Measurements from ENCODE around the gene MYDGF. TPM values are rescaled to one million over a fixed set of nuclear protein-coding genes. Genes with fewer than 3 reads are reported as not detected.

Gene MYDGF
- total and polyA plus RNA-seq, 4 donors = 85.1 to 222 (median 144) TPM

DNA sequence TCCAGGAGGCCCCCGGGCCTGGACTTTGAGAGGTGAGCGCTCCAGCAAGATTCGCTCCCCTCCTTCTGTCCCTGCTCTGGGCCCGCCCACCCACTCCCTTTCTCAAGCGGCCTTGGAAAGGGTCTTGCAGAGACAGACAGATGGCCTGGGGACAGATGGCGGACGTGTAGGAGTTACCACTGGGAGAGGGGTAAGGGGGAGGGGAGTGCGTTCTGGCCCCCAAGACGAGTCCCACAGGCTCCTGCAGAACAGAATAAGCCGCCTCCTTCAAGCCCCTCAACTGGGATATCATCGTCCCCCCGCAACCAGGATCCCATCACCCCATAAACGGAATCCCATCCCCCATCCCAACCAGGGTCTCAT lies 34.4 kb downstream of the MYDGF start:
- H3K9ac ChIP-seq (ENCODE audit: low read depth in 1 of 2, low read length in 2 of 2) = peak overlapping the region in 1 of 2 donors; percentile 50
- H3K27me3 ChIP-seq (ENCODE audit: control insufficient read depth in 4 of 4, insufficient read depth in 4 of 4, low read length in 3 of 4) = no peaks in the 10 kb centered on the region
- DNase-seq (ENCODE audit: low spot score) = no peak
- peak overlapping the region in 2 of 3 donors; percentile 48 to 55 for H3K4me3 ChIP-seq (ENCODE audit: low read depth in 1 of 3, low read length in 3 of 3)
- no peaks in the 10 kb centered on the region for H3K36me3 ChIP-seq (ENCODE audit: control insufficient read depth in 4 of 4, insufficient read depth in 3 of 4, low read depth in 1 of 4, low read length in 3 of 4)
- H3K27ac ChIP-seq (ENCODE audit: low read depth in 1 of 2, low read length in 2 of 2) = no peak overlapping the region
- H3K9me3 ChIP-seq (ENCODE audit: control insufficient read depth in 4 of 4, low read length in 3 of 4) = no peaks in the 10 kb centered on the region
- TF ChIP-seq HNF4G (IDR thresholded peaks at IDR 0.05) = no peak
- no peak for TF ChIP-seq JUND (IDR thresholded peaks at IDR 0.05)
- TF ChIP-seq RAD21 (IDR thresholded peaks at IDR 0.05) = no peak
- no peak for TF ChIP-seq GABPA (IDR thresholded peaks at IDR 0.05 in 1 of 2, conservative IDR thresholded peaks at IDR 0.05 in 1 of 2)
- TF ChIP-seq, protein P1, sequence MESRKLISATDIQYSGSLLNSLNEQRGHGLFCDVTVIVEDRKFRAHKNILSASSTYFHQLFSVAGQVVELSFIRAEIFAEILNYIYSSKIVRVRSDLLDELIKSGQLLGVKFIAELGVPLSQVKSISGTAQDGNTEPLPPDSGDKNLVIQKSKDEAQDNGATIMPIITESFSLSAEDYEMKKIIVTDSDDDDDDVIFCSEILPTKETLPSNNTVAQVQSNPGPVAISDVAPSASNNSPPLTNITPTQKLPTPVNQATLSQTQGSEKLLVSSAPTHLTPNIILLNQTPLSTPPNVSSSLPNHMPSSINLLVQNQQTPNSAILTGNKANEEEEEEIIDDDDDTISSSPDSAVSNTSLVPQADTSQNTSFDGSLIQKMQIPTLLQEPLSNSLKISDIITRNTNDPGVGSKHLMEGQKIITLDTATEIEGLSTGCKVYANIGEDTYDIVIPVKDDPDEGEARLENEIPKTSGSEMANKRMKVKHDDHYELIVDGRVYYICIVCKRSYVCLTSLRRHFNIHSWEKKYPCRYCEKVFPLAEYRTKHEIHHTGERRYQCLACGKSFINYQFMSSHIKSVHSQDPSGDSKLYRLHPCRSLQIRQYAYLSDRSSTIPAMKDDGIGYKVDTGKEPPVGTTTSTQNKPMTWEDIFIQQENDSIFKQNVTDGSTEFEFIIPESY (IDR thresholded peaks at IDR 0.05) = no peak
- TF ChIP-seq, protein P2, sequence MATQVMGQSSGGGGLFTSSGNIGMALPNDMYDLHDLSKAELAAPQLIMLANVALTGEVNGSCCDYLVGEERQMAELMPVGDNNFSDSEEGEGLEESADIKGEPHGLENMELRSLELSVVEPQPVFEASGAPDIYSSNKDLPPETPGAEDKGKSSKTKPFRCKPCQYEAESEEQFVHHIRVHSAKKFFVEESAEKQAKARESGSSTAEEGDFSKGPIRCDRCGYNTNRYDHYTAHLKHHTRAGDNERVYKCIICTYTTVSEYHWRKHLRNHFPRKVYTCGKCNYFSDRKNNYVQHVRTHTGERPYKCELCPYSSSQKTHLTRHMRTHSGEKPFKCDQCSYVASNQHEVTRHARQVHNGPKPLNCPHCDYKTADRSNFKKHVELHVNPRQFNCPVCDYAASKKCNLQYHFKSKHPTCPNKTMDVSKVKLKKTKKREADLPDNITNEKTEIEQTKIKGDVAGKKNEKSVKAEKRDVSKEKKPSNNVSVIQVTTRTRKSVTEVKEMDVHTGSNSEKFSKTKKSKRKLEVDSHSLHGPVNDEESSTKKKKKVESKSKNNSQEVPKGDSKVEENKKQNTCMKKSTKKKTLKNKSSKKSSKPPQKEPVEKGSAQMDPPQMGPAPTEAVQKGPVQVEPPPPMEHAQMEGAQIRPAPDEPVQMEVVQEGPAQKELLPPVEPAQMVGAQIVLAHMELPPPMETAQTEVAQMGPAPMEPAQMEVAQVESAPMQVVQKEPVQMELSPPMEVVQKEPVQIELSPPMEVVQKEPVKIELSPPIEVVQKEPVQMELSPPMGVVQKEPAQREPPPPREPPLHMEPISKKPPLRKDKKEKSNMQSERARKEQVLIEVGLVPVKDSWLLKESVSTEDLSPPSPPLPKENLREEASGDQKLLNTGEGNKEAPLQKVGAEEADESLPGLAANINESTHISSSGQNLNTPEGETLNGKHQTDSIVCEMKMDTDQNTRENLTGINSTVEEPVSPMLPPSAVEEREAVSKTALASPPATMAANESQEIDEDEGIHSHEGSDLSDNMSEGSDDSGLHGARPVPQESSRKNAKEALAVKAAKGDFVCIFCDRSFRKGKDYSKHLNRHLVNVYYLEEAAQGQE (IDR thresholded peaks at IDR 0.05) = no peak
- no peak for TF ChIP-seq HNF4A (conservative IDR thresholded peaks at IDR 0.05)
- no peak for TF ChIP-seq NR2F2 (IDR thresholded peaks at IDR 0.05)
- TF ChIP-seq, protein P3, sequence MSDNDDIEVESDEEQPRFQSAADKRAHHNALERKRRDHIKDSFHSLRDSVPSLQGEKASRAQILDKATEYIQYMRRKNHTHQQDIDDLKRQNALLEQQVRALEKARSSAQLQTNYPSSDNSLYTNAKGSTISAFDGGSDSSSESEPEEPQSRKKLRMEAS (IDR thresholded peaks at IDR 0.05) = no peak
- TF ChIP-seq SP1 (IDR thresholded peaks at IDR 0.05) = no peak
- no peak for TF ChIP-seq TAF1 (conservative IDR thresholded peaks at IDR 0.05)
- TF ChIP-seq, protein P4, sequence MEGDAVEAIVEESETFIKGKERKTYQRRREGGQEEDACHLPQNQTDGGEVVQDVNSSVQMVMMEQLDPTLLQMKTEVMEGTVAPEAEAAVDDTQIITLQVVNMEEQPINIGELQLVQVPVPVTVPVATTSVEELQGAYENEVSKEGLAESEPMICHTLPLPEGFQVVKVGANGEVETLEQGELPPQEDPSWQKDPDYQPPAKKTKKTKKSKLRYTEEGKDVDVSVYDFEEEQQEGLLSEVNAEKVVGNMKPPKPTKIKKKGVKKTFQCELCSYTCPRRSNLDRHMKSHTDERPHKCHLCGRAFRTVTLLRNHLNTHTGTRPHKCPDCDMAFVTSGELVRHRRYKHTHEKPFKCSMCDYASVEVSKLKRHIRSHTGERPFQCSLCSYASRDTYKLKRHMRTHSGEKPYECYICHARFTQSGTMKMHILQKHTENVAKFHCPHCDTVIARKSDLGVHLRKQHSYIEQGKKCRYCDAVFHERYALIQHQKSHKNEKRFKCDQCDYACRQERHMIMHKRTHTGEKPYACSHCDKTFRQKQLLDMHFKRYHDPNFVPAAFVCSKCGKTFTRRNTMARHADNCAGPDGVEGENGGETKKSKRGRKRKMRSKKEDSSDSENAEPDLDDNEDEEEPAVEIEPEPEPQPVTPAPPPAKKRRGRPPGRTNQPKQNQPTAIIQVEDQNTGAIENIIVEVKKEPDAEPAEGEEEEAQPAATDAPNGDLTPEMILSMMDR (IDR thresholded peaks at IDR 0.05; ENCODE audit: low read depth, low read length, missing input control) = no peak
- TF ChIP-seq, protein P5, sequence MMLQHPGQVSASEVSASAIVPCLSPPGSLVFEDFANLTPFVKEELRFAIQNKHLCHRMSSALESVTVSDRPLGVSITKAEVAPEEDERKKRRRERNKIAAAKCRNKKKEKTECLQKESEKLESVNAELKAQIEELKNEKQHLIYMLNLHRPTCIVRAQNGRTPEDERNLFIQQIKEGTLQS (IDR thresholded peaks at IDR 0.05) = no peak
- TF ChIP-seq FOXA2 (IDR thresholded peaks at IDR 0.05) = no peak
- no peak for TF ChIP-seq YY1 (IDR thresholded peaks at IDR 0.05)
- TF ChIP-seq RXRA (IDR thresholded peaks at IDR 0.05) = no peak
- no peak for TF ChIP-seq EGR1 (IDR thresholded peaks at IDR 0.05; ENCODE audit: low read depth in 2 of 2)
- no peak for TF ChIP-seq FOXA1 (IDR thresholded peaks at IDR 0.05)
- 47% methylated on average over 13 of the region's 13 CpGs for WGBS
- H3K4me1 ChIP-seq (ENCODE audit: control insufficient read depth in 4 of 4, insufficient read depth in 4 of 4, low read length in 3 of 4) = peaks cover under 1 to 24% (median 18%) of the 10 kb centered on the region in 4 donors

Measured in liver (tissue), 9 donors.